GM12801 (cell line): Measurements from ENCODE around the gene SEL1L2.

Source experiments
- CTCF ChIP-seq: IDR thresholded peaks from one replicate; pipeline ENCODE4 v1.5.1; 2011; ENCODE audit warnings: control low read depth; ENCODE audit not compliant: insufficient read length; ENCODE audit errors: extremely low read depth

The SEL1L2 gene

DNA sequence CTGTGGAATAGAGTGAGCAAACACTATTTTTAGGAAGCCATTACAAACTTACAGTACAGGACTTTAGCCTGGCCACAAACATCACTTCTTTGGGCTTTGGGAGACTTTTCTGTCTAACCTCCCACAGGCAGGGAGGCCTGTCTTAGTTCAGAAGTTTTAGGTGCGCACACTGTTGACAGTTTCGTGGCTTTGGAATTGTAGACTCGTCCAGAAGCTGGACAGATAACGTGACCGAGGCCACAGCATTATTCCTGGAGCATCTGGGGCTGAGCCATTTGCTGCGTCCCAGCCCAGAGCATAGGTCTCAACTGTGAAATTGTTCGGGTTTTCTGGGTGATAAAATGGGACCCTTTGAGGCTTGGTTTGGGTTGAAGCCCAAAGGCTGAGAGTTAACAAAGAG is 151.8 kb downstream of the SEL1L2 start:
- TF ChIP-seq CTCF: no peak

DNA sequence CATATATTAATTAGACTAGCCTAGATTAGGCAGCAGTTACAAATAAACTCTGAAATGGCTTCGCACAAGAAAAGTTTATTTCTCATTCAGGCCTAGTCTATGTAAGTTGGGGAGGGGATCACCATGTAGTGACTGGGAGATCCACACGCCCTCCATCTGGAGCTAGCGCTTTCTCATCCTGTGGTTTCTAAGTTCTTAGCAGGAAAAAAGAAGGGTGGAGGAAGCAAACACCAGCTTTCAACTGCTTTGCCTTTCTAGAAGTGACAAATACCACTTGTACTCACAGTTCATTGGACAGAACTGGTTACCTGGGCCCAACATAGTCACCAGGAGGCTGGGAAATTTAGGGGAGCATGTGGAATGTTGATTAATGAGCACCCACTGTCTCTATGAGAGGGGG is 158.9 kb downstream of the SEL1L2 start:
- TF ChIP-seq CTCF: no peak

- TF ChIP-seq CTCF: no peak
Observed at GRCh38 chr20:13825465-13825864, 164.9 kb downstream of the SEL1L2 start.

- no peak for TF ChIP-seq CTCF
Observed at GRCh38 chr20:13824459-13824858, 166.0 kb downstream of the SEL1L2 start.

DNA sequence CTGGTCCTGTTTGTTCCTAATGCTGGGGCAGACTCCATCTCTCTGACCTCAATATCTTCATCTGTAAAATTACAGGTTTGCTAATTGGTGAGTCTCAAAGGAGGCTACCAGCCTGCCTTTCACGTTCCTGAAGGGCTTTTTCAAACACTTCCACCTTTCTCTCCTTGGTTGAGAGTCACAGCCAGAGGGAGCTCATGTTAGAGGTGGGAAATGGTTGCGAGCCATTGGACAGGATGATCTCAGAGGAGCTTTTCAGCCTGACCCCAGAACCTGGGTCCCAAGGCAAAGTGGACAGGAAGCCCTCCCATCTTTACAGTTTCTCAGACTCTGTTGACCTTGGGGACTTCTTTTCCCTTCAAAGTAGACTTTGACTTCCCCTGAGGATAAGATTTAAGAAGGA is 168.0 kb downstream of the SEL1L2 start:
- no peak for TF ChIP-seq CTCF

GRCh38 chr20:13821876-13822275 is 168.5 kb downstream of the SEL1L2 start:
- TF ChIP-seq CTCF: no peak

GRCh38 chr20:13819885-13820645 is 170.3 kb downstream of the SEL1L2 start:
- no peak for TF ChIP-seq CTCF
